Left kidney (tissue), 8 donors: ENCODE results near the gene CYP4F22. TPM values are rescaled to one million over a fixed set of nuclear protein-coding genes. Genes with fewer than 3 reads are reported as not detected.
"Not testable (repeated sequence)": the region's sequence is repeated elsewhere in the genome, so short reads cannot be mapped to it uniquely, and the experiment has no call there.

Source experiments
- DNase-seq: peaks from one replicate; pipeline ENCODE4 v3.0.0-alpha.2; 2013
- long read RNA-seq, 8 donors: transcript quantifications; one replicate each; lab custom pipeline, GENCODE V29; 2026
- polyA plus RNA-seq: library from polyadenylated mRNA; unstranded; fragments of 120-200 nt; gene quantifications from one replicate; pipeline ENCODE4 v1.2.1, GENCODE V29; 2013; ENCODE audit not compliant: insufficient read length

The CYP4F22 gene
- polyA plus RNA-seq = 0.28 TPM
- long read RNA-seq, donor 1 = 0 reads
- long read RNA-seq, donor 2 = 0 reads
- long read RNA-seq, donor 3 = 0 reads
- long read RNA-seq, donor 4 = 0 reads
- long read RNA-seq, donor 5 = 0 reads
- long read RNA-seq, donor 6 = 0 reads
- long read RNA-seq, donor 7 = 0 reads
- long read RNA-seq, donor 8 = 0 reads

GRCh38 chr19:15508035-15508710, at the start of gene CYP4F22:
CYP4F22 (plus strand) TSS chr19:15508525; CDS start chr19:15525337, 16,812 bp downstream.
- no peak for DNase-seq

GRCh38 chr19:15461694-15462093, 46.6 kb upstream of the CYP4F22 start:
- no peak for DNase-seq

- DNase-seq = no peak
Measured at GRCh38 chr19:15463861-15464371, 44.4 kb upstream of the CYP4F22 start.

- no peak for DNase-seq
Measured at GRCh38 chr19:15464394-15465385, 43.6 kb upstream of the CYP4F22 start, which contains the start of gene RASAL3. RASAL3 (minus strand) TSS chr19:15464544; CDS start chr19:15464358, 186 bp downstream.

- no peak for DNase-seq
Measured at GRCh38 chr19:15466851-15467733, 41.2 kb upstream of the CYP4F22 start.

- DNase-seq = no peak
Measured at GRCh38 chr19:15467734-15468214, 40.6 kb upstream of the CYP4F22 start.

GRCh38 chr19:15468675-15469512, 39.4 kb upstream of the CYP4F22 start:
- no peak for DNase-seq

GRCh38 chr19:15469513-15470297, 38.6 kb upstream of the CYP4F22 start:
- no peak for DNase-seq

GRCh38 chr19:15471639-15472101, 36.7 kb upstream of the CYP4F22 start:
- no peak for DNase-seq

- DNase-seq = not testable (repeated sequence)
Measured at GRCh38 chr19:15473821-15474220, 34.5 kb upstream of the CYP4F22 start.

GRCh38 chr19:15475169-15475568, 33.2 kb upstream of the CYP4F22 start:
- no peak for DNase-seq

- no peak for DNase-seq
Measured at GRCh38 chr19:15475611-15476010, 32.7 kb upstream of the CYP4F22 start.

- no peak for DNase-seq
Measured at GRCh38 chr19:15476325-15476724, 32.0 kb upstream of the CYP4F22 start.

- peak; percentile 24 for DNase-seq
Measured at GRCh38 chr19:15479391-15480345, 28.7 kb upstream of the CYP4F22 start, which contains the start of gene PGLYRP2. PGLYRP2 (minus strand) TSS chr19:15479501; CDS start chr19:15479371, 130 bp downstream.

- DNase-seq = not testable (repeated sequence)
Measured at GRCh38 chr19:15480996-15481395, 27.3 kb upstream of the CYP4F22 start.

- DNase-seq = not testable (repeated sequence)
Measured at GRCh38 chr19:15485768-15486167, 22.6 kb upstream of the CYP4F22 start.

- no peak for DNase-seq
Measured at GRCh38 chr19:15487038-15487437, 21.3 kb upstream of the CYP4F22 start.
